Stimulated activated CD4-positive, alpha-beta T cell treated with anti-CD3 and anti-CD28 coated beads, Interleukin-12 subunit alpha, Interleukin-12 subunit beta, amount 100 ng/mL, for 48 hours (primary cell): Measurements from ENCODE around the gene MAP2K3.

ENCODE experiments used
- DNase-seq, 3 donors: peaks; one replicate each; pipeline ENCODE4 v3.0.0-alpha.2; 2020; ENCODE audit warnings: low read depth in 2 of 3, low spot score in 1 of 3

The MAP2K3 gene

DNA sequence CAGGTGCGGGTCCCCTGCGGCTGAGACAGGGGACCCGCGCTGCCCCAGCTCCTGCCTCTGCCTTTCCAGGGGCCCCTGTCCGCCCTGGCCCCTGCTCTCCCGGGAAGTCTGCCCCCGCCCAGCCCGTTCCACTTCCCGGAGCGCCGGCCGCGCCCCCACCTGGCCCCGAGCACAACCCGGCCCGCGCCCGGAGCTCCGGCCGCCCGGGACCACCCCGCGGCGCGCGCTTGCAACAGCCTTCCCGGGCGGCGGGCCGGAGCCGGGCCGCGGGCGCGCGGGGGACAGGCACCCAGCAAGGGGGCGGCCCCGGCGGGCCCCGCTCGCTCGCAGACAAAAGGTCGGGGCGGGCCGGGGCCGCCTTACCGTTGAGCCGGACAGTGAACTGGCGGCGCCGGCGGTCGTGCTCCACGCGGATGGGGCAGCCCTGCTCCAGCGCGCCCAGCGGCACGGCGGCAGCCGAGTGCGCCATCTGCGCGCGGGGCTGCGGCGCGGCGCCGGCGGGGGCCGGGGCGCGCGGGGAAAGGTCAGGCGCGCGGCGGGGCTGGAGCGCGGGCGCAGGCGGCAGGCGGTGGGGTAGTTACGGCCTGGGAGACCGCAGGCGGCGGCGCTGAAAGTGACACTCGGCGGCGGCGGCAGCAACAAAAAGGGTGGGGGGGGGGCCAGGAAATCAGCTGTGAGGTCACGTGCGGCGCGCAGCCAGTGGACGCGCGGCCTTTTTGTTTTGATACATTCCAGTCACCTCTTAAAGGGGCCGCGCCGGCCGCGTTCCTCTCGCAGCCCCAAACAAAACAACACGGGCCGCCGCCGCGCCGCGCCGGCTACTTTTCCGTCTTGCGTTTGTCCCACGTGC, 31.5 kb upstream of the MAP2K3 start, which contains the start of gene NATD1:
NATD1 (minus strand) TSS at position 615 of the 850 bp plus-strand sequence; CDS start at position 469, 146 bp downstream.
- peak; percentile 45 to 64 (median 46) for DNase-seq

- no peak for DNase-seq
These were observed 30.7 kb upstream of the MAP2K3 start for GRCh38 chr17:21253646-21254441.

DNA sequence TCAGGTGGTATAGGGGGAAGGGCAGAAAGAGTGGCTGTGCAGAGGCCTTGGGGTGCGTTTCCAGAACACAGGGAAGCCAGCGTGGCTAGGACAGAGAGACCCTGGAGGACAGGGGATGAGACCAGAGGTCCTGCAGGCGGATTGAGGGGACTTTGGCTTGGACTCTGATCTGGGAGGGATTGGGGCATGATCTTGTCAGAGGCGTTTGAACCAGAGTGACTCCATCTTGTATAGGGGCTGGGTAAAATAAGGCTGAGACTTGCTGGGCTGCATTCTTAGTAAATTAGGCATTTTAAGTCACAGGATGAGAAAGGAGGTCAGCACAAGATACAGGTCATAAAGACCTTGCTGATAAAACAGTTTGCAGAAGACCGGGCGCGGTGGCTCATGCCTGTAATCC, 25.9 kb upstream of the MAP2K3 start:
- DNase-seq: no peak

DNA sequence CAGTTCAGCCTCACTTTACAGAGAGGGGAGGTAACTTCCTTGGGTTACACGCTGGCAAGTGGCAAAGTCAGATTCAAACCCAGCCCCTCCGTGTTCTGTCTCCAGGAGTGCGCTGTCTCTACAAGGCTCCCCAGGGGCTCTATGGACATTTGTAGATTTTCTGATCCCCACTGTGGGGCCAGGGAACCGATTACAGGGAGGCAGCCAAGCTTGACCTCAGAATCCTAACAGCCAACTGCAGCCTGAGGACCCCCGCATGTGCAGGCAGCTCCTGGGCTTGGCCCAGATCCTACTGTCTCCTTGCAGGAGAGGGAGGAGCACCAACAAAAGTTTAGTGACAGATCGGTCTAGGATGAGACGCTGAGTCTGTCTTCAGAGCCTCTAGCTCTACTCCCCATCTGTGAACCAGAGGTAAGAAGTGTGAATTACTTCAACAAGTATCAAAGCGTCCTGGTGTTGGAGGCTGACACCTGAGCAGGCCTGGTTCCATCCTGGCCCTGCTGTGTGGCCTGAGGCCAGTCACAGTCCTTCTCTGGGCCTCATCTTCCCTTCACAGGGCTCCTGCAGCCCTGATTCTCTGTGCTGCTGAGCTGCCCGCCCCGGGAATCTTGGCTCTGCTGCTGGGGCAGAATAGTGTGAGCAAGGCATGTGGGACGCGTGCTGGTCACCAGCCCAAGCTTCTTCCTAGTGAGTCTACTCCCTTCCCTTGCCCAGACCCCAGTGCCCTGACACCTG, 22.1 kb upstream of the MAP2K3 start:
- DNase-seq: no peak

DNA sequence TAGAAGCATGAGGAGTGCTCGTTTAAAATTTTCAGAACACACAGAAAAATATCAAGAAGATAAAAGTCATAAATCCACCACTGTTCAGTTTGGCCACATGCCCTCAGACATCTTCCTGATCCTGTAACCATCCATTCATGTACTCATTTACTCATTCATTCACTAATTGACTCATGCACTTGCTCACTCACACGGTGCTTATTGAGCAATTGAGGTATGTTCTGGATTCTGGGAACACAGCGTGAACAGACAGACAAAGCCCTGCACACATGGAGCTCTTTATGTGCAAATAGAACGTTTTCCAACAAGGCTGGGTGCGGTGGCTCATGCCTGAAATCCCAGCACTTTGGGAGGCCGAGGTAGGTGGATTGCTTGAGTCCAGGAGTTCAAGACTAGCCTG, 21.1 kb upstream of the MAP2K3 start:
- DNase-seq: no peak

DNA sequence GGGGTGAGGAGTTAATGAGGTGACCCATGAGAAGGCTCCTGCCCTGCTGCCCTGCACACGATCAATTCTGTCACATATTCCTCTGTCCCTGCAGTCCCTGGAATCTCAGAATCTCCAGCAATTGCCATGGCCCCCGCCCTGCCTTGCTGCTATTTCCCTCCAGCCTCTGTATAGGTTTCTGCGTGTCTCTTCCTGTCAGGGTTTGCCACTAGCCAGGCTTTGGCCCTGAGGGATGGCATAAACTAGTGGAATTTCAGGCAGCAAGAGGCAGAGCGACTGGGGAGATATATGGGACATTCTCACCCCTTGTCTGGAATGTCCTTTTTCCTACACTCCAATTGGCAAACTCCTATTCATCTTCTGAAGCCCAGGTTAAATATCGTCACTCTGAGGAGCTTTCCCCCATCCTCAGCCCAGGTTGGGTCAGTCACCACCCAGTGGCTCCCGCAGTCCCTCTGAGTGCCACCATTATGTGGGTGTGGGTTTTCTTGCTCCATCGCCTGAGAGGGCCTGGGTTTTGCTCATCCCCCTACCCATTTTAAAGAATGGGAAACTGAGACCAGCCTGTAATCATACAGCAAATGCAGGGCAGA, 15.8 kb upstream of the MAP2K3 start:
- no peak for DNase-seq

GRCh38 chr17:21269394-21269793, 15.1 kb upstream of the MAP2K3 start:
- DNase-seq: no peak

- no peak for DNase-seq
These were observed 12.9 kb upstream of the MAP2K3 start for GRCh38 chr17:21271454-21272183.

GRCh38 chr17:21272250-21272649, 12.3 kb upstream of the MAP2K3 start:
- no peak for DNase-seq

GRCh38 chr17:21272881-21273792, 11.4 kb upstream of the MAP2K3 start:
- DNase-seq: no peak

- no peak for DNase-seq
These were observed 9.4 kb upstream of the MAP2K3 start for GRCh38 chr17:21275047-21275578.

GRCh38 chr17:21275579-21276263, 8.8 kb upstream of the MAP2K3 start:
- peak; percentile 80 to 97 (median 96) for DNase-seq

- DNase-seq: no peak
These were observed 8.3 kb upstream of the MAP2K3 start for GRCh38 chr17:21276264-21276588.

DNA sequence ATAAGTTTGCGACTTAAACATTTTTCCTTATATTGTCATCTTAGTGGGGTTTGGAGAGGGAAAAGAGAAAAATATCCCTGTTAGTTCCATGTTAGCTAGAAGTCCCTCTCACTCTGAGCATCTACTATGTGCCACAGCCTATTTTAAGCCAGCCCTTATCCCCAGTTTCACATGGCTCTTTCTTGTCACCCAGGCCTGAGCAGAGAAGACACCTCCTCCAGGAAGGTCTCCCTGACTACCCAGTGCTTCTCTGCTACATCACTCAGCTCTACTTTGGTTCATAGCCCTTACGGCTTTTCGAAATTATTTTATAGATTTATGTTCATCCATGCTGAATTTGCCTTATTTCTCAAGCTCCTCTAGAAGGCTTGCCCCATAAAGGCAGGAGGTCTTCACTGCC, 7.2 kb upstream of the MAP2K3 start:
- DNase-seq: no peak

GRCh38 chr17:21278450-21279197, 5.9 kb upstream of the MAP2K3 start:
- DNase-seq: no peak

DNA sequence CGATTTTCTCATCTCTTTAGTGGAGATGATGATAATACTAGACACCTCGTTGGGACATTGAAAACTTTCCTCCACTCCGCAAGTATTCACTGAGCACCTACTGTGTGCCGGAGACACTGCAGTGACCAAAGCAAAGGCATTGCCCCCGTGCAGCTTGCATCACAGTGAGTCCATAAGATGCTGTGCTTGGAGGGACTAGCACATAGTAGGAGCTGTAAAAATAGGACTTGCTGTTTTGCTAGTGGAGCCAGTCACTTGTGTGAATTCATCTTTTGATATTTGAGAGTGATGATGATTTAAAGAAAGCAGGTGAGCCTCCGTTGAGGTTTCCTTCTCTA, 5.3 kb upstream of the MAP2K3 start:
- no peak for DNase-seq

DNA sequence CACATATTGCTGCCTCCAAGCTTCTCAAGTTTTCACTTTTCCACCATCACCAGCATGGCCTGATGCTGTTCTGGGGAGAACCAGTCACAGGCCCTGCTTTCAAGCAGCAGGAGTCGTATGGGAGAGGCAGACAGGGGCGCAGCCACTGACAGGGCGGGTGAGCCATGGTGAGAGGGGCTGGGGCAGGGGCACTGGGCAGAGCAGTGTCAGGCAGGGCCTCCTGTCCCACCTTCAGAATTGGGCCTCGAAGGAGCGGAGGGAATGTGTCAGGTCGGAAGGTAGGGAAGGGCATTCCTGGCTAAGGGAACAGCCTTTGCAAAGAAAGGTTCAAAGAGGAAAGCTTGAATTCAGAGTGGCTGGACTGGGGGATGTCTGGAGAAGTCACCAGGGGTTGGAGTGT, 4.9 kb upstream of the MAP2K3 start:
- DNase-seq: no peak

DNA sequence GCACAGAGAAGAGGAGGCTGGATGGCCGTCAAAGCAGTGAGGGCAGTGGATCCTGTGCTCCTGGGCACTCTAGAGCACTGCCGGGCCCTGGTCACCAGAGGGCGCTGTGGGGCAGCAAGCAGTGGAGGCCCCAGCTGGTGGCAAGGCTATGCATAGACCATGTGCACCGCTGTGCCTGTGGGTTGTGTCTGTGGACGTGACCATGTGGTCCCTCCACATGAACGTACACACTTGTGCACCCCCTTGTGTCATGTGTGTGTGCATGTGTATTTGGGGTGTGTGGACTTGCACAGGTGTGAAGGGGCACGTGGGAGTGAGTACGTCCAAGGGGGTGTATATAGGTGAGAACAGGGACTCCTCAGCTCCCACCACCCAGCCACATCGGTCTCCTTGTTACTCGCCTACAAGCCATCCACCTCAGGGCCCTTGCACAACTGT, 4.4 kb upstream of the MAP2K3 start:
- DNase-seq: peak; percentile 84 to 94 (median 88)
